ENCODE data around the gene GABBR2.

- TF ChIP-seq CTCF (IDR thresholded peaks at IDR 0.05) (no peak), POLR2A (IDR thresholded peaks at IDR 0.05) (no peak)
These were observed 61.5 kb downstream of the GABBR2 start for GRCh38 chr9:98647236-98647635.

Measured in adrenal gland (tissue), 5 donors.